Measurements from ENCODE around the gene LYG2. TPM values are rescaled to one million over a fixed set of nuclear protein-coding genes. Genes with fewer than 3 reads are reported as not detected.
"Not testable (repeated sequence)": the region's sequence is repeated elsewhere in the genome, so short reads cannot be mapped to it uniquely, and the experiment has no call there.

The LYG2 gene
- total RNA-seq, 1 donor from 2014 or later, result not detected

DNA sequence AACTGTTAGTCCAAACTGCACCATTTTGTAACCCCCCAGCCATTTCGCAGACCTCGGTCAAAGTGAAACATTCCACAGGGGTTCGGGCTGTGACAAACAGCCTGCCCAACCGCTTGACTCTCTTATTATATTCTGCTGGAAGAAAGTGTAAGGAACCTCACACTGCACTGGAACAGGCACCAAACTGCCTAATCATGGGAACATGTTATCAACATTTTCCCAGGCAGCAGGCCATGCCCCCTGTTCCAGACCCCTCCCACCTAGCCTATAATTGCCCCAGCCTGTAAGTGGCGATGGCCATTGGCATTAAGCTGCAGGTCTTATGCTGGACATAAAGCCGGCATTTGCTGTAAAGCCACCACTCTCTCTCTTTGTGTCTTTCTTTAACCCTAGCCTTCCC is 16.9 kb downstream of the LYG2 start:
- no peak for TF ChIP-seq EZH2 (IDR thresholded peaks at IDR 0.05)
- TF ChIP-seq, protein P1, sequence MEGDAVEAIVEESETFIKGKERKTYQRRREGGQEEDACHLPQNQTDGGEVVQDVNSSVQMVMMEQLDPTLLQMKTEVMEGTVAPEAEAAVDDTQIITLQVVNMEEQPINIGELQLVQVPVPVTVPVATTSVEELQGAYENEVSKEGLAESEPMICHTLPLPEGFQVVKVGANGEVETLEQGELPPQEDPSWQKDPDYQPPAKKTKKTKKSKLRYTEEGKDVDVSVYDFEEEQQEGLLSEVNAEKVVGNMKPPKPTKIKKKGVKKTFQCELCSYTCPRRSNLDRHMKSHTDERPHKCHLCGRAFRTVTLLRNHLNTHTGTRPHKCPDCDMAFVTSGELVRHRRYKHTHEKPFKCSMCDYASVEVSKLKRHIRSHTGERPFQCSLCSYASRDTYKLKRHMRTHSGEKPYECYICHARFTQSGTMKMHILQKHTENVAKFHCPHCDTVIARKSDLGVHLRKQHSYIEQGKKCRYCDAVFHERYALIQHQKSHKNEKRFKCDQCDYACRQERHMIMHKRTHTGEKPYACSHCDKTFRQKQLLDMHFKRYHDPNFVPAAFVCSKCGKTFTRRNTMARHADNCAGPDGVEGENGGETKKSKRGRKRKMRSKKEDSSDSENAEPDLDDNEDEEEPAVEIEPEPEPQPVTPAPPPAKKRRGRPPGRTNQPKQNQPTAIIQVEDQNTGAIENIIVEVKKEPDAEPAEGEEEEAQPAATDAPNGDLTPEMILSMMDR (IDR thresholded peaks at IDR 0.05), result no peak
- TF ChIP-seq EZH2phosphoT487 (IDR thresholded peaks at IDR 0.05), result no peak
- peaks cover 11% of the 10 kb centered on the region for H3K4me1 ChIP-seq
- no peaks in the 10 kb centered on the region for H3K36me3 Mint-ChIP-seq

DNA sequence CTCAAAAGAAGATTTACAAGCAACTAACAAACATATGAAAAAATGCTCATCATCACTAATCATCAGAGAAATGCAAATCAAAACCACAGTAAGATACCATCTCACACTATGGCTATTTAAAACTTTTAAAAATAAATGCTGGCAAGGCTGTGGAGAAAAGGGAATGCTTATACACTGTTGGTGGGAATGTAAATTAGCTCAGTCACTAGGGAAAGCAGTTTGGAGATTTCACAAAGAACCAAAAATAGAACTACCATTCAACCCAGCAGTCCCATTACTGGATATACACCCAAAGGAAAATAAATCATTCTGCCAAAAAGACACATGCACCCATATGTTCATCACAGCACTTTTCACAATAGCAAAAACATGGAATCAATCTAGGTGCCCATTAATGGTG is 22.3 kb downstream of the LYG2 start:
- not testable (repeated sequence) for H3K9ac ChIP-seq; H3K27ac Mint-ChIP-seq; H3K27ac ChIP-seq; H3K4me2 ChIP-seq; H3K27me3 ChIP-seq; H3K36me3 ChIP-seq; H3K4me1 Mint-ChIP-seq; H3K4me3 Mint-ChIP-seq; H3K36me3 Mint-ChIP-seq; H3K27me3 Mint-ChIP-seq (ENCODE audit: insufficient read depth, low read depth); H3K4me1 ChIP-seq; H4K20me1 ChIP-seq (ENCODE audit: low read depth); H3K4me3 ChIP-seq; H3K79me2 ChIP-seq (ENCODE audit: low read depth); DNase-seq (ENCODE audit: low spot score); H3F3A ChIP-seq (ENCODE audit: low read depth); H2AFZ ChIP-seq (replicated peaks)
- peaks cover 37% of the 10 kb centered on the region for H3K9me3 Mint-ChIP-seq
- peaks cover 10% of the 10 kb centered on the region for H3K9me3 ChIP-seq (ENCODE audit: low read depth)

More for the DNA sequence above, 16.9 kb downstream of the LYG2 start:
- no peaks in the 10 kb centered on the region for H3K4me1 Mint-ChIP-seq
- Histone ChIP-seq H3K27ac (no peak overlapping the region), H3K27me3 (no peaks in the 10 kb centered on the region), H3K79me2 (ENCODE audit: low read depth) (no peaks in the 10 kb centered on the region), H3F3A (ENCODE audit: low read depth) (no peaks in the 10 kb centered on the region), H3K9me3 (ENCODE audit: low read depth) (no peaks in the 10 kb centered on the region), H2AFZ (replicated peaks) (no peak overlapping the region), H3K4me2 (no peak overlapping the region), H4K20me1 (ENCODE audit: low read depth) (no peaks in the 10 kb centered on the region), H3K4me3 (no peak overlapping the region), H3K36me3 (no peaks in the 10 kb centered on the region), H3K9ac (no peak overlapping the region)
- peaks cover 2% of the 10 kb centered on the region for H3K9me3 Mint-ChIP-seq
- DNase-seq (ENCODE audit: low spot score), result no peak
- H3K27me3 Mint-ChIP-seq (ENCODE audit: insufficient read depth, low read depth), result peaks cover 8% of the 10 kb centered on the region
- peak overlapping the region; percentile 17 for H3K27ac Mint-ChIP-seq
- H3K4me3 Mint-ChIP-seq, result no peak overlapping the region

DNA sequence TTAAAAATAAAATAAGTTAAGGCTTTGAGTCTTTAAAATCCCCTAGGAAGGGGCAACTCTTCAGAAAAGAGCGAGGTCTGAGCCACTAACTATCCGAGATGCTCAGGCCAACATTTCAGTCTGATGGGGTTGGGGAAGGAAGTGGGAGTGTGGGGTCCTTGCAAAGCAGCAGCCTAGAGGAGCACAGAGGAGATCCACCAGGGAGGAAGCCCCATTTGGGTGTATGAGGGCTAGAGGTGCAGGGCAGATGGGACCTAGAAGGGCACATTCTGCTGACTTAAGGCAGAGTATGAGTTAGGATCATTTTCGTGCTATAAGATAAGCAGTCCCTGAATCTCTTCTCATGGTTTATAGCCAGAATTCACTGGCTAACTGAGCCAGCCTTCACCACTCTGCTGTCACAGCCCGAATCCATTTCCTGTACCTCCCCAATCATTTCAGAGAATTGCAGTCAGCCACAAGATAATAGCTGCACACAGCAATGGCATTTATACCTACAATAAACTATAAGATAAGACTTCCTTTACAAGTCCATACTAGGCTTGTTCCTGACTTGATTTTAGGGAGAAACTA is 37.5 kb downstream of the LYG2 start:
- Mint-ChIP-seq H3K27me3 (ENCODE audit: insufficient read depth, low read depth) (peaks cover 2% of the 10 kb centered on the region), H3K4me3 (no peak overlapping the region), H3K27ac (no peak overlapping the region), H3K9me3 (no peaks in the 10 kb centered on the region), H3K36me3 (peaks cover 13% of the 10 kb centered on the region), H3K4me1 (no peaks in the 10 kb centered on the region)
- Histone ChIP-seq H3K27ac (no peak overlapping the region), H3K4me3 (no peak overlapping the region), H3K27me3 (no peaks in the 10 kb centered on the region), H3F3A (ENCODE audit: low read depth) (no peaks in the 10 kb centered on the region), H3K4me2 (no peak overlapping the region), H4K20me1 (ENCODE audit: low read depth) (no peaks in the 10 kb centered on the region), H3K9ac (no peak overlapping the region), H2AFZ (replicated peaks) (no peak overlapping the region), H3K36me3 (no peaks in the 10 kb centered on the region), H3K9me3 (ENCODE audit: low read depth) (no peaks in the 10 kb centered on the region), H3K79me2 (ENCODE audit: low read depth) (no peaks in the 10 kb centered on the region), H3K4me1 (no peaks in the 10 kb centered on the region)
- TF ChIP-seq EZH2 (IDR thresholded peaks at IDR 0.05) (no peak), EZH2phosphoT487 (IDR thresholded peaks at IDR 0.05) (no peak)
- TF ChIP-seq, protein P1 (IDR thresholded peaks at IDR 0.05), result no peak
- DNase-seq (ENCODE audit: low spot score), result no peak

DNA sequence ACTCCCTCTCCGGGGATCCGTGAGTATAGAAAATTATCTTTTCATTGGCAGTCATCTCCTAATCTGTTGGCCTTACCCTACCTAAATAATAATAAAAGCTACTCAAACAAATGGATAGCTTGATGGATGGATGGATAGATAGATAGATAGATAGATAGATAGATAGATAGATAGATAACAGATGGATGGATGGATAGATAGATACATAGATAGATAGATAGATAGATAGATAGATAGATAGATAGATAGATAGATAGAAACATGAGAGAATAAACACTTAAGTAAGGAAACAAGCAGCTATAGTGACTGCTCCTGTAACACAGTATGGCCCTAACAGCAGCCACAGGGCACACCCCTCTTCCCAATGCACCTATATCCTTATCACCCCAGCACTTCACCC is 39.4 kb downstream of the LYG2 start:
- H3K9me3 Mint-ChIP-seq, result no peaks in the 10 kb centered on the region
- peaks cover 2% of the 10 kb centered on the region for H3K27me3 Mint-ChIP-seq (ENCODE audit: insufficient read depth, low read depth)

More for the DNA sequence above, 39.4 kb downstream of the LYG2 start:
- TF ChIP-seq EZH2phosphoT487 (IDR thresholded peaks at IDR 0.05), result no peak
- TF ChIP-seq, protein P1 (IDR thresholded peaks at IDR 0.05), result no peak
- TF ChIP-seq EZH2 (IDR thresholded peaks at IDR 0.05), result no peak
- H2AFZ ChIP-seq (replicated peaks), result no peak overlapping the region
- H3K27ac ChIP-seq, result no peak overlapping the region
- H3K4me2 ChIP-seq, result no peak overlapping the region
- no peaks in the 10 kb centered on the region for H3K4me1 ChIP-seq
- H3K4me3 ChIP-seq, result no peak overlapping the region
- H3K27me3 ChIP-seq, result no peaks in the 10 kb centered on the region
- Mint-ChIP-seq H3K36me3 (peaks cover 7% of the 10 kb centered on the region), H3K4me1 (no peaks in the 10 kb centered on the region), H3K4me3 (no peak overlapping the region), H3K27ac (no peak overlapping the region)
- no peaks in the 10 kb centered on the region for H3K79me2 ChIP-seq (ENCODE audit: low read depth)
- DNase-seq (ENCODE audit: low spot score), result no peak
- H3F3A ChIP-seq (ENCODE audit: low read depth), result no peaks in the 10 kb centered on the region
- H3K9ac ChIP-seq, result no peak overlapping the region
- H3K9me3 ChIP-seq (ENCODE audit: low read depth), result no peaks in the 10 kb centered on the region
- H3K36me3 ChIP-seq, result no peaks in the 10 kb centered on the region
- H4K20me1 ChIP-seq (ENCODE audit: low read depth), result no peaks in the 10 kb centered on the region
